SU-DHL-6 (cell line): Measurements from ENCODE around the gene COX5B.

Source experiments
- H2AFZ ChIP-seq: fragments of 200-600 bp; sonication (generic); 2 replicates; pipeline ENCODE4 v1.6.1; 2014; ENCODE audit warnings: low read depth, mild to moderate bottlenecking, moderate library complexity, mixed read lengths, antibody characterized with exemption, low read length; ENCODE audit not compliant: severe bottlenecking
- H3F3A ChIP-seq: fragments of 200-600 bp; shearing (Covaris generic); 2 replicates; pipeline ENCODE4 v1.6.0; 2016; ENCODE audit warnings: antibody characterized with exemption, mild to moderate bottlenecking; ENCODE audit not compliant: insufficient read depth
- H3K27ac ChIP-seq: fragments of 200-600 bp; sonication (generic); 2 replicates; pipeline ENCODE4 v1.5.1; 2016; ENCODE audit warnings: low read depth, mild to moderate bottlenecking, low read length, moderate library complexity, mixed read lengths
- H3K27me3 ChIP-seq: fragments of 200-600 bp; sonication (generic), shearing (Covaris generic); 2 replicates; pipeline ENCODE4 v1.6.0; 2014; ENCODE audit warnings: mild to moderate bottlenecking, low read length
- H3K36me3 ChIP-seq: fragments of 200-600 bp; sonication (generic); 2 replicates; pipeline ENCODE4 v1.6.1; 2014; ENCODE audit warnings: mild to moderate bottlenecking, low read length, mixed read lengths
- H3K4me2 ChIP-seq: fragments of 300-600, 200-600 bp; shearing (Covaris generic), sonication (generic); 2 replicates; pipeline ENCODE4 v1.6.0; 2014; ENCODE audit warnings: low read length, low read depth, mild to moderate bottlenecking; ENCODE audit not compliant: poor library complexity, severe bottlenecking
- H3K4me3 ChIP-seq: fragments of 200-600 bp; sonication (generic); 2 replicates; pipeline ENCODE4 v1.5.1; 2014; ENCODE audit warnings: antibody characterized with exemption, low read length, mild to moderate bottlenecking, mixed read lengths; ENCODE audit not compliant: insufficient read depth, poor library complexity, severe bottlenecking
- H3K79me2 ChIP-seq: fragments of 200-600 bp; sonication (generic); 2 replicates; pipeline ENCODE4 v1.6.1; 2014; ENCODE audit warnings: mild to moderate bottlenecking, low read length, moderate library complexity; ENCODE audit not compliant: insufficient read depth
- H3K9ac ChIP-seq: fragments of 200-600 bp; sonication (generic); 2 replicates; pipeline ENCODE4 v1.7.0; 2014; ENCODE audit warnings: mild to moderate bottlenecking, low read length
- H3K9me2 ChIP-seq: fragments of 200-600 bp; sonication (generic); replicated peaks from 2 replicates; pipeline ENCODE4 v1.6.1; 2014; ENCODE audit warnings: low read length; ENCODE audit not compliant: insufficient read depth
- H3K9me3 ChIP-seq: fragments of 200-600 bp; sonication (generic); 2 replicates; pipeline ENCODE4 v1.6.1; 2014; ENCODE audit warnings: low read length, mixed read lengths; ENCODE audit not compliant: insufficient read depth
- H4K20me1 ChIP-seq: fragments of 200-600 bp; sonication (generic); 2 replicates; pipeline ENCODE4 v1.6.1; 2014; ENCODE audit warnings: low read depth, mild to moderate bottlenecking, antibody characterized with exemption, low read length, moderate library complexity, mixed read lengths
- CTCF ChIP-seq: fragments of 200-600 bp; sonication (generic); IDR thresholded peaks from one replicate; pipeline ENCODE4 v1.5.1; 2017; ENCODE audit warnings: antibody characterized with exemption, mild to moderate bottlenecking, low read length, moderate library complexity; ENCODE audit not compliant: insufficient read depth, poor library complexity, severe bottlenecking
- EZH2phosphoT487 ChIP-seq: fragments of 200-600 bp; sonication (generic), shearing (Covaris generic); conservative IDR thresholded peaks from 2 replicates; pipeline ENCODE4 v1.6.1; 2018; ENCODE audit warnings: mild to moderate bottlenecking, antibody characterized with exemption, low read length, moderate library complexity, mixed read lengths

COX5B gene

GRCh38 chr2:97644023-97644717, 1.7 kb upstream of the COX5B start:
- Histone ChIP-seq H3K9me3 (no peaks in the 10 kb centered on the region), H3F3A (peaks cover 7% of the 10 kb centered on the region; the same call in 1 of the 2 replicates), H3K27ac (no peak overlapping the region), H3K4me3 (no peak overlapping the region), H3K9ac (no peak overlapping the region), H3K4me2 (no peak overlapping the region), H3K9me2 (no peaks in the 10 kb centered on the region), H4K20me1 (no peaks in the 10 kb centered on the region), H3K36me3 (peaks cover 13% of the 10 kb centered on the region), H3K27me3 (no peaks in the 10 kb centered on the region), H2AFZ (no peak overlapping the region), H3K79me2 (peaks cover 16% of the 10 kb centered on the region; the same call in 1 of the 2 replicates)
- TF ChIP-seq EZH2phosphoT487 (no peak), CTCF (no peak)

GRCh38 chr2:97645112-97645694, 659 bp upstream of the COX5B start:
- H3K27ac ChIP-seq: no peak overlapping the region
- peak overlapping the region; percentile 68 for H3K4me3 ChIP-seq
- H3K36me3 ChIP-seq: peaks cover 13% of the 10 kb centered on the region
- H3K9me2 ChIP-seq: no peaks in the 10 kb centered on the region
- peaks cover 7% of the 10 kb centered on the region; the same call in 1 of the 2 replicates for H3F3A ChIP-seq
- H4K20me1 ChIP-seq: no peaks in the 10 kb centered on the region
- peak overlapping the region; percentile 94 for H3K9ac ChIP-seq
- H3K27me3 ChIP-seq: no peaks in the 10 kb centered on the region
- peak overlapping the region; percentile 97 for H2AFZ ChIP-seq
- peak overlapping the region; percentile 92 for H3K4me2 ChIP-seq
- peaks cover 16% of the 10 kb centered on the region; the same call in 1 of the 2 replicates for H3K79me2 ChIP-seq
- H3K9me3 ChIP-seq: no peaks in the 10 kb centered on the region
- TF ChIP-seq CTCF (no peak), EZH2phosphoT487 (no peak)

- Histone ChIP-seq H3K79me2 (peaks cover 16% of the 10 kb centered on the region; the same call in 1 of the 2 replicates), H2AFZ (no peak overlapping the region), H3K9me3 (no peaks in the 10 kb centered on the region), H4K20me1 (no peaks in the 10 kb centered on the region), H3K4me2 (peak overlapping the region; percentile 75), H3K36me3 (peaks cover 13% of the 10 kb centered on the region), H3K4me3 (peak overlapping the region; percentile 99), H3K9me2 (no peaks in the 10 kb centered on the region), H3K27ac (no peak overlapping the region), H3F3A (peaks cover 10% of the 10 kb centered on the region; the same call in 1 of the 2 replicates), H3K27me3 (no peaks in the 10 kb centered on the region), H3K9ac (peak overlapping the region; percentile 94)
- no peak for TF ChIP-seq EZH2phosphoT487
- no peak for TF ChIP-seq CTCF
Observed at GRCh38 chr2:97646977-97647376, 1.1 kb downstream of the COX5B start.
